ENCODE measurements around the gene SDF2L1. TPM values are rescaled to one million over a fixed set of nuclear protein-coding genes. Genes with fewer than 3 reads are reported as not detected.

Gene SDF2L1
- total and polyA plus RNA-seq, 2 of the 13 experiments (the other 11 are each of a cell fraction or from before 2014, with no cell fraction given) = 18.0 to 57.4 TPM

DNA sequence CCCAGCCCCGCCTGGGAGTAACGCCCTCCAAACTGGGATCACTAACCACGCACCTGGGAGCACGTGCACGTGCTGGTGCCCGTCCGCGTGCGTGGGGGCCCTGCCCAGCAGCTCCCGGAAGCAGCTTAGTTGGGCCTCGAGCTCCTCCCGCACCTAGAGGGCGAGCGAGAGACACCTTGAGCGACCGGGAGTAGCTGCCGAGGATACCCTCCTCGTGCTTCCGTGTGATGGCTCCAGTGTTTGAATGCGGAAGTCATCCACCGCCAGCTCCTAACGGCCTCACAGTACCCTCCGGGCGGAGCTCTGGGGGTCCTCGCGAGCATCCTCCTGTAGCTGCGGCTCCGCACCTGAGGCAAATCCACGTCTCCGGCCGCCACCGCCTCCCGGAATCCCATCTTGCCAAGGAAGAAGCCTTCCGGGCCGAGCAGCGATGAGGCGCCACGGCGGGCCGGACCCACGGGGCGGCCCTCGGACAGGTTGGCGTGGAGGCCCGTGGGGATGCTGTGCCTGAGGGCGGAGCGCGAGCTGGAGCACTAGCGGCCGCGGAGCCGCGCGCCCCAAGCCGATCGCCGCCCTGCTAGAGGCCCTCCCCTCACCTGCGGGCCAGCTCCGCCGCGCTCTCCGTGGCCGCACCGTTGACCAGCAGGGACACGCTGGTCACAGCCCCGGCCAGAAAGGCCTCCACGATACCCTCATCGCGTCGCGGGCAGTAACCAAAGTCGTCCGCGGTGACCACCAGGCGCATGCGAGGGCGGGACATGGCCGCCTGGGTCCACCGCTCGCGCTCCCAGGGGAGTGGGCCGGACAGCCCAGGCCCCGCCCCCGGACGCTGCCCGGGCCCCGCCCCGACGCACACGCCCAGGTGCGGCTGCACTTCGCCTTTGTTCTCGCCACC, 12.6 kb upstream of the SDF2L1 start, which contains the start of gene YDJC (continued):
- TF ChIP-seq ZBTB8A (CRISPR knock-in tag; IDR thresholded peaks at IDR 0.05; ENCODE audit: borderline replicate concordance, low read depth) (peak; percentile 75; the same call in 1 of the 2 replicates), NR1H2 (CRISPR knock-in tag; IDR thresholded peaks at IDR 0.05; ENCODE audit: borderline replicate concordance, low read depth) (peak; percentile 58; the same call in 1 of the 2 replicates), KLF9 (CRISPR knock-in tag; IDR thresholded peaks at IDR 0.05; ENCODE audit: low read depth) (0 out of 2 replicates have a peak, but pooled peaks have one; percentile 62), ZNF781 (CRISPR knock-in tag; IDR thresholded peaks at IDR 0.05; ENCODE audit: borderline replicate concordance, not compliant biosample characterization) (peak; percentile 88), RCOR2 (CRISPR knock-in tag; IDR thresholded peaks at IDR 0.05) (0 out of 2 replicates have a peak, but pooled peaks have one; percentile 20), TARDBP (CRISPR knock-in tag; IDR thresholded peaks at IDR 0.05) (peak; percentile 45; the same call in 1 of the 2 replicates), ZNF263 (CRISPR knock-in tag; IDR thresholded peaks at IDR 0.05) (peak; percentile 96), DR1 (CRISPR knock-in tag; IDR thresholded peaks at IDR 0.05) (peak; percentile 54; the same call in 1 of the 2 replicates), KAT2B (IDR thresholded peaks at IDR 0.05; ENCODE audit: borderline replicate concordance, low read depth, low read length) (no peak), ZNF282 (IDR thresholded peaks at IDR 0.05; ENCODE audit: partially characterized antibody) (no peak), ZNF614 (CRISPR knock-in tag; IDR thresholded peaks at IDR 0.05; ENCODE audit: borderline replicate concordance) (peak; percentile 82; the same call in 1 of the 2 replicates), ZBTB3 (CRISPR knock-in tag; IDR thresholded peaks at IDR 0.05; ENCODE audit: borderline replicate concordance, low read depth) (peak; percentile 87; the same call in 1 of the 2 replicates), MAFK (conservative IDR thresholded peaks at IDR 0.05 in 1 of 2, IDR thresholded peaks at IDR 0.05 in 1 of 2; ENCODE audit: low read length in 2 of 2) (no peak), ELF1 (CRISPR knock-in tag; IDR thresholded peaks at IDR 0.05) (peak; percentile 99), ZNF75D (CRISPR knock-in tag; IDR thresholded peaks at IDR 0.05; ENCODE audit: borderline replicate concordance) (no peak; the same call in 1 of the 2 replicates), RARA (CRISPR knock-in tag; IDR thresholded peaks at IDR 0.05) (no peak; the same call in 1 of the 2 replicates)
- TF ChIP-seq, protein P1, sequence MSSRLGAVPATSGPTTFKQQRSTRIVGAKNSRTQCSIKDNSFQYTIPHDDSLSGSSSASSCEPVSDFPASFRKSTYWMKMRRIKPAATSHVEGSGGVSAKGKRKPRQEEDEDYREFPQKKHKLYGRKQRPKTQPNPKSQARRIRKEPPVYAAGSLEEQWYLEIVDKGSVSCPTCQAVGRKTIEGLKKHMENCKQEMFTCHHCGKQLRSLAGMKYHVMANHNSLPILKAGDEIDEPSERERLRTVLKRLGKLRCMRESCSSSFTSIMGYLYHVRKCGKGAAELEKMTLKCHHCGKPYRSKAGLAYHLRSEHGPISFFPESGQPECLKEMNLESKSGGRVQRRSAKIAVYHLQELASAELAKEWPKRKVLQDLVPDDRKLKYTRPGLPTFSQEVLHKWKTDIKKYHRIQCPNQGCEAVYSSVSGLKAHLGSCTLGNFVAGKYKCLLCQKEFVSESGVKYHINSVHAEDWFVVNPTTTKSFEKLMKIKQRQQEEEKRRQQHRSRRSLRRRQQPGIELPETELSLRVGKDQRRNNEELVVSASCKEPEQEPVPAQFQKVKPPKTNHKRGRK (CRISPR knock-in tag; IDR thresholded peaks at IDR 0.05) = 0 out of 2 replicates have a peak, but pooled peaks have one; percentile 39
- TF ChIP-seq, protein P2, sequence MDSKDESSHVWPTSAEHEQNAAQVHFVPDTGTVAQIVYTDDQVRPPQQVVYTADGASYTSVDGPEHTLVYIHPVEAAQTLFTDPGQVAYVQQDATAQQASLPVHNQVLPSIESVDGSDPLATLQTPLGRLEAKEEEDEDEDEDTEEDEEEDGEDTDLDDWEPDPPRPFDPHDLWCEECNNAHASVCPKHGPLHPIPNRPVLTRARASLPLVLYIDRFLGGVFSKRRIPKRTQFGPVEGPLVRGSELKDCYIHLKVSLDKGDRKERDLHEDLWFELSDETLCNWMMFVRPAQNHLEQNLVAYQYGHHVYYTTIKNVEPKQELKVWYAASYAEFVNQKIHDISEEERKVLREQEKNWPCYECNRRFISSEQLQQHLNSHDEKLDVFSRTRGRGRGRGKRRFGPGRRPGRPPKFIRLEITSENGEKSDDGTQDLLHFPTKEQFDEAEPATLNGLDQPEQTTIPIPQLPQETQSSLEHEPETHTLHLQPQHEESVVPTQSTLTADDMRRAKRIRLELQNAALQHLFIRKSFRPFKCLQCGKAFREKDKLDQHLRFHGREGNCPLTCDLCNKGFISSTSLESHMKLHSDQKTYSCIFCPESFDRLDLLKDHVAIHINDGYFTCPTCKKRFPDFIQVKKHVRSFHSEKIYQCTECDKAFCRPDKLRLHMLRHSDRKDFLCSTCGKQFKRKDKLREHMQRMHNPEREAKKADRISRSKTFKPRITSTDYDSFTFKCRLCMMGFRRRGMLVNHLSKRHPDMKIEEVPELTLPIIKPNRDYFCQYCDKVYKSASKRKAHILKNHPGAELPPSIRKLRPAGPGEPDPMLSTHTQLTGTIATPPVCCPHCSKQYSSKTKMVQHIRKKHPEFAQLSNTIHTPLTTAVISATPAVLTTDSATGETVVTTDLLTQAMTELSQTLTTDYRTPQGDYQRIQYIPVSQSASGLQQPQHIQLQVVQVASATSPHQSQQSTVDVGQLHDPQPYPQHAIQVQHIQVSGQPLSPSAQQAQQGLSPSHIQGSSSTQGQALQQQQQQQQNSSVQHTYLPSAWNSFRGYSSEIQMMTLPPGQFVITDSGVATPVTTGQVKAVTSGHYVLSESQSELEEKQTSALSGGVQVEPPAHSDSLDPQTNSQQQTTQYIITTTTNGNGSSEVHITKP (CRISPR knock-in tag; IDR thresholded peaks at IDR 0.05; ENCODE audit: low read depth) = 0 out of 2 replicates have a peak, but pooled peaks have one; percentile 24
- TF ChIP-seq, protein P3, sequence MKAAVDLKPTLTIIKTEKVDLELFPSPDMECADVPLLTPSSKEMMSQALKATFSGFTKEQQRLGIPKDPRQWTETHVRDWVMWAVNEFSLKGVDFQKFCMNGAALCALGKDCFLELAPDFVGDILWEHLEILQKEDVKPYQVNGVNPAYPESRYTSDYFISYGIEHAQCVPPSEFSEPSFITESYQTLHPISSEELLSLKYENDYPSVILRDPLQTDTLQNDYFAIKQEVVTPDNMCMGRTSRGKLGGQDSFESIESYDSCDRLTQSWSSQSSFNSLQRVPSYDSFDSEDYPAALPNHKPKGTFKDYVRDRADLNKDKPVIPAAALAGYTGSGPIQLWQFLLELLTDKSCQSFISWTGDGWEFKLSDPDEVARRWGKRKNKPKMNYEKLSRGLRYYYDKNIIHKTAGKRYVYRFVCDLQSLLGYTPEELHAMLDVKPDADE (CRISPR knock-in tag; IDR thresholded peaks at IDR 0.05) = peak; percentile 78; the same call in 1 of the 2 replicates
- TF ChIP-seq, protein P4, sequence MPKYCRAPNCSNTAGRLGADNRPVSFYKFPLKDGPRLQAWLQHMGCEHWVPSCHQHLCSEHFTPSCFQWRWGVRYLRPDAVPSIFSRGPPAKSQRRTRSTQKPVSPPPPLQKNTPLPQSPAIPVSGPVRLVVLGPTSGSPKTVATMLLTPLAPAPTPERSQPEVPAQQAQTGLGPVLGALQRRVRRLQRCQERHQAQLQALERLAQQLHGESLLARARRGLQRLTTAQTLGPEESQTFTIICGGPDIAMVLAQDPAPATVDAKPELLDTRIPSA (CRISPR knock-in tag; IDR thresholded peaks at IDR 0.05; ENCODE audit: borderline replicate concordance) = 0 out of 2 replicates have a peak, but pooled peaks have one; percentile 26
